ENCODE measurements around the gene PPP4R1.
"Not testable (repeated sequence)": the region's sequence is repeated elsewhere in the genome, so short reads cannot be mapped to it uniquely, and the experiment has no call there.

PPP4R1 gene

GRCh38 chr18:9629709-9630108, 15.3 kb upstream of the PPP4R1 start:
- DNase-seq: no peak

GRCh38 chr18:9628984-9629383, 14.6 kb upstream of the PPP4R1 start:
- DNase-seq: no peak

DNA sequence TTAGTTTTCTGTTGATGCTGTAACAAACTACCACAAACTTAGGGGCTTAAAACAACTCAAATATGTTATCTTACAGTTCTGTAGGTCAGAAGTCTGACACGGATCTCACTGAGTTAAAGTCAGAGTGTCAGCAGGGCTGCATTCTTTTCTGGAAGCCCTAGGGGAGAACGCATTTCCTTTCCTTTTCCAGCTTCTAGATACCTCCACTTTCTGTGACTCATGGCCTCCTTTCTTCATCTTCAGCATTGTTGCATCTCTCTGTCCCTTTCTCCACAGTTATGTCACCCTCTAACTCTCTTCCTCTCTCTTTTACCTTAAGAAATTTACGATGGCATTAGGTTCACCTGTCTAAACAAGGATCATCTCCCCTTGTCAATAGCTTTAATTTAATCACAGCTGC, 13.3 kb upstream of the PPP4R1 start:
- no peak for DNase-seq

DNA sequence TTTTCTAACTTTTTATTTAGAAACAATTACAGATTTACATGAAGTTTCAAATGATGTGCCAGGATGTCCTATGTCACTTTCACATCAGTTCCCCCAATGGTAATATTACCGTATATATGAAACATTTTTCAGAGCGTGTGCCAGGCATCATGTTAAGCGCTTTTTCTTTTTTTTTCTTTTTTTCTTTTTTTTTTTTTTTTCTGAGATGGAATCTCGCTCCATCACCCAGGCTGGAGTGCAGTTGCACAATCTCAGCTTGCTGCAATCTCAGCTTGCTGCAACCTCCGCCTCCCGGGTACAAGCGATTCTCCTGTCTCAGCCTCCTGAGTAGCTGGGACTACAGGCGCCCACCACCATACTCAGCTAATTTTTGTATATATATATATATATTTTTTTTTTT, 5.6 kb upstream of the PPP4R1 start:
- no peak for DNase-seq

GRCh38 chr18:9619545-9619944, 5.2 kb upstream of the PPP4R1 start:
- DNase-seq: no peak

GRCh38 chr18:9619056-9619455, 4.7 kb upstream of the PPP4R1 start:
- DNase-seq: no peak

DNA sequence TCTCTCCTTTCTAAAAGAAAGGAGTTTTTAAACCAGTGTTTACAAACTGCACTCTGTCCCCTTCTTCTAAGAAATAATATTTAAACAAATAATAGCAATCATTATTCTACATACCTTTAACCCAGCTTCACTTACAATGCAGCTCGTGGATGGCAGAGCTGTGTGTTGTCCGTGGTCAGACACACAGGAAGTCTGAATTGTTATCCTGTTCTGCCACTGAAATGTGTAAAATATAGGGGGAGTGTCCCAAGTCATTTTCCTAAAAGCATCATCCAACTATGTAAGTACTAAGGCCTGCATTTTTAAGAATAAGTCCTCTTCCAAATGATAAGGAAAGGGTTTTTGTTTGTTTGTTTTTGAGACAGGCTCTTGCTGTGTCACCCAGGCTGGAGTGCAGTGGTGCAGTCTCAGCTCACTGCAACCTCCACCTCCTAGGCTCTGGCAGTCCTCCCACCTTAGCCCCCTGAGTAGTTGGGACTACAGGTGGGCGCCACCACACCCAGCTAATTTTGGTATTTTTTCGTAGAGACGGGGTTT, 2.7 kb upstream of the PPP4R1 start:
- no peak for DNase-seq

DNA sequence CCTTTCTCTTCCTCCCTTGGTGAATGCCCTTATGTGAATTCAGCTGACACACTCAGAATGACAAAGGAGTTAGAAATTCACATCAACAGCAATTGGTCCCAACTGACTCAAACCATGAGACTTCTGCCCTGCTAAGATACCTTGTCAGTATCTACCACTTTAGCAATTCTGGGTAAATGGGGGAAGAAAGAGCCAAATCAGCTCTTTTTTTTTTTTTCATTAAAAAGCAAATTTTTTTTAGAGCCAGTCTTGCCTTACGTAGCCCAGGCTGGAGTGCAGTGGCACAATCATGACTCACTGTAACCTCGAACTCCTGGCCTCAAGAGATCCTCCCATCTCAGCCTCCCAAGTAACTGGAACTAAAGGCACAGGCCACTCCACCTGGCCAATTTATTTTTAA, 1.7 kb upstream of the PPP4R1 start:
- no peak for DNase-seq

- DNase-seq: no peak
These were observed 980 bp upstream of the PPP4R1 start for GRCh38 chr18:9615280-9615797.

- peak; percentile 6 for DNase-seq
These were observed 584 bp downstream of the PPP4R1 start for GRCh38 chr18:9613550-9614400.

GRCh38 chr18:9612977-9613376, 1.4 kb downstream of the PPP4R1 start:
- no peak for DNase-seq

GRCh38 chr18:9612215-9612830, 2.0 kb downstream of the PPP4R1 start:
- DNase-seq: no peak

GRCh38 chr18:9609190-9609589, 5.2 kb downstream of the PPP4R1 start:
- no peak for DNase-seq

DNA sequence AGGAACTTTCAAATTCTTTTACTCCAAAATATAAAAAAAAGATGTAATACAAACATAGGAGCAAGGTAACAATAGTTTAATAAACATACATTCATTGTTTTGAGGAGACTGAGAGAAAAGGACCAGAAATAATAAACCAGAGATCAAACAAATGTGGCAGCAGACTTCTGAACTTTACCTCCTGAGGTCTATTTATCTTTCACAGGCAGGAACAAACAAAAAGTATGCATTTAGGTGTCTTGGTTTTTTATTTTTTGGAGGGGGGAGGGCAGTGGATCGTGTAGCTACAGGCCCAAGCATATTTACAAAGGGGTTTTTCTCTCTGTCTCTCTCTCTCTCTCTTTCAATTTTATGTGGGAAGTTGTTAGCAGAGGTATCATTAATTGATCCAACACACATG, 5.6 kb downstream of the PPP4R1 start:
- no peak for DNase-seq

- DNase-seq: no peak
These were observed 6.1 kb downstream of the PPP4R1 start for GRCh38 chr18:9608298-9608697.

GRCh38 chr18:9607111-9607510, 7.2 kb downstream of the PPP4R1 start:
- DNase-seq: not testable (repeated sequence)

DNA sequence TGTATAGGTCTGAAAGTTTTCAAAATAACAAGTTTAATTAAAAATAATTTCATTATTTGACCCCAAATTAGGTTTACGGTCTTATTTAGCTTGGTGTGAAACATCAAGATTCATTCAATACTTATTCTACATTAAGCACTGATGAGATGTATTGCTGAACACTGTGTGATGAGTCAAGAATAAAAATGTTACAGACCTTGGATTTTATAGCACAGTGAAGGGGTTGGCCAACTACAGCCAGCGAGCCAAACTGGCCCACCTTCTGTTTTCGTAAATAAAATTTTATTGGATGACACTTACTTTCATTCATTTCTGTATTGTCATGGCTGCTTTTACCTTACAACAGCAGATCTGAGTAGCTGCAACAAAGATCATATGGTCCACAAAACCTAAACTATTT, 8.3 kb downstream of the PPP4R1 start:
- DNase-seq: no peak

GRCh38 chr18:9604348-9604747, 10.0 kb downstream of the PPP4R1 start:
- DNase-seq: no peak

GRCh38 chr18:9599328-9599727, 15.0 kb downstream of the PPP4R1 start:
- no peak for DNase-seq

- no peak for DNase-seq
These were observed 16.8 kb downstream of the PPP4R1 start for GRCh38 chr18:9597609-9598008.

DNA sequence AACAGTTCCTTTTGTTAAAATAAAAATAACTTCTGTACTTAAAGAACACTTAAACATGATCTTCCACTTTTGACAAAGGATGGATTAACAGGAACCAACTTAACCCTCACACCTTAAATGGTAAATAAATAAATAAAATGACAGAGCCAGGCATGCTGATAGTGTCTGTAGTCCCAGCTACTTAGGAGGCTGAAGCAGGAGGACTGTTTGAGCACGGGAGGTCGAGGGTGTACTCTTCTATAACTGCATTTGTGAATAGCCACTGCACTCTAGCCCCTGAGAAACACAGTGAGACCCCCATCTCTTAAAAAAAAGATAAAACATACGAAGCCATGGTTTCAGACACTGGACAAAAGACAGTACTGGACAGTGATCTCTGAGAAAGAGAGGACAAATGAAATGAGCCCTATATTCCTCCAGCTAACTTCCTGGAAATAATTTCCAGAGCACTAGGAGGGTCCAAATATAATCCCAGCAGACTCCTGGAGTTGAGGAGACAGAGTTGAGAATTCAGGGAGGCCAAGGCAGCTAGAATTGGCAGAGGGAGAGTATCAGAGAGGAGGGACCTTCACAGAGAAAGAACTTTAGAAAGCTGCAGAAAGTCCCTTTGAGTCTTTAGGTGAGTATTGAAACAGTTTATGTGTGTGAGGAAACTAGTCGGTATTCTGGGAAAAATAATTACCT, 17.4 kb downstream of the PPP4R1 start:
- no peak for DNase-seq

GRCh38 chr18:9596226-9596625, 18.1 kb downstream of the PPP4R1 start:
- no peak for DNase-seq

GRCh38 chr18:9594823-9595596, 19.3 kb downstream of the PPP4R1 start:
- DNase-seq: no peak
